ENCODE measurements around the gene TADA3. TPM values are rescaled to one million over a fixed set of nuclear protein-coding genes. Genes with fewer than 3 reads are reported as not detected.

The TADA3 gene
- total RNA-seq (10 to 100 TPM; 49.4 to 77.9 (median 67.4) TPM), polyA plus RNA-seq (10 to 100 TPM; 45.5 to 49.5 TPM)
- long read RNA-seq, donor 1, transcript TADA3-201 (9 exons, 2,355 nt), result major isoform, 296 of 333 reads
- long read RNA-seq, donor 1, partial matches to known transcripts, result 13 of 333 reads
- long read RNA-seq, donor 1, other reads (novel, unspliced or antisense), result 21 of 333 reads
- long read RNA-seq, donor 2, transcript TADA3-201 (9 exons, 2,355 nt), result major isoform, 25 of 133 reads
- long read RNA-seq, donor 2, partial matches to known transcripts, result 49 of 133 reads
- long read RNA-seq, donor 2, other reads (novel, unspliced or antisense), result 57 of 133 reads
- long read RNA-seq, donor 3, transcript TADA3-201 (9 exons, 2,355 nt), result major isoform, 127 of 143 reads
- long read RNA-seq, donor 3, partial matches to known transcripts, result 9 of 143 reads
- long read RNA-seq, donor 3, other reads (novel, unspliced or antisense), result 4 of 143 reads

DNA sequence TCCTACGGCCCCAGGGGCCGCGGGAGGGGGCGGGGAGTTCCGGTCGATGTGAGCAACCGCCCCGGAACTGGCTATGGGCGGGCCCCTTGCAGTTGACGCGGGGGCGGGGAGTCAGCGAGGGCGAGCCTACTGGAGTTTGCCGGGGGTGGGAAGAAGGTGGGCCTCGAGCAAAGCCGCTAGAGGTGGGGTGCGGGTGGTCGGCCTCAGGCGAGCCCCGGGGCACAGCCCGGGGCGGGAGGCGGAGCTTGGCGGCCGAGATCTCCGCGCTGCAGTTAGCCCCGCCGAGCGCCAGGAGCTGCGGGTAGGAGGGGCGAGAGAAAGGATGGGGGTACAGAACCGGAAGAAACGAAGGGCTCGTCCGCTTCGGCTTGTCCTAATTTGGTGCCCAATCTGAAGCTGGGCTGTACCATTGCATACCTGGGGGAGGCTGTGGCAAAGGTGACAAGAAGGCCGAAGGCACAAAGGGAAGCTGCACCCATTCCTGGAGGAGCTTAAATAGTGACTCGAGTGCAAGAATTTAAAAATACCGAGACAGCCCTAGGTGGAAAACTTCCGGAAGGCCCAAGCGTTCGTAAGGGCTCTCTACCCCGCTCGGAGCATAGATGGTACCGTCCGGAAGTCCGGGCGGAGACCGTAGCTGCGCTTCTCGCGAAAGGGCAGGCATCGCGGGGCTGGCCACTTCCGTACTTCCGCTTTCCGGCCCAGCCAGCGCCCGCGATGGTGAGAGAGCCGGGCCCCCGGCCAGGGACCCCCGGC, at the start of gene TADA3, which contains the start of gene ARPC4:
Gene TADA3, minus strand, starts transcription at position 69 of the 756 bp plus-strand sequence. CDS start 1,007 bp downstream, outside the sequence.
Gene ARPC4, plus strand, starts transcription at position 678 of the 756 bp plus-strand sequence. Its CDS starts 40 bp downstream, at position 718.
- 0 to 1% (median 0%) methylated on average over 44 to 65 of the region's 65 CpGs for WGBS, 3 donors
- TF ChIP-seq CTCF (IDR thresholded peaks at IDR 0.05), result peak in 2 of 3 donors; percentile 41 to 62
- peak; percentile 63 for TF ChIP-seq POLR2A (IDR thresholded peaks at IDR 0.05)
- TF ChIP-seq EP300 (IDR thresholded peaks at IDR 0.05), result no peak
- DNase-seq, result peak; percentile 92 to 95 (median 94)
- Histone ChIP-seq H3K4me1 (ENCODE audit: insufficient read depth) (peaks cover 9% of the 10 kb centered on the region), H3K36me3 (no peaks in the 10 kb centered on the region), H3K27ac (peak within 1 kb of the TSS; percentile 68 to 96), H3K9me3 (no peaks in the 10 kb centered on the region), H3K4me3 (peak within 1 kb of the TSS; percentile 58), H3K27me3 (no peaks in the 10 kb centered on the region)
- intact Hi-C loops (cut with DNase I), result loop anchor here in 3 of 4 donors (2.0 to 10.0 kb wide), 2 partner anchors 22 to 58 kb away; partner anchors contain the start of gene BRPF1 (in 1 of the 3)

DNA sequence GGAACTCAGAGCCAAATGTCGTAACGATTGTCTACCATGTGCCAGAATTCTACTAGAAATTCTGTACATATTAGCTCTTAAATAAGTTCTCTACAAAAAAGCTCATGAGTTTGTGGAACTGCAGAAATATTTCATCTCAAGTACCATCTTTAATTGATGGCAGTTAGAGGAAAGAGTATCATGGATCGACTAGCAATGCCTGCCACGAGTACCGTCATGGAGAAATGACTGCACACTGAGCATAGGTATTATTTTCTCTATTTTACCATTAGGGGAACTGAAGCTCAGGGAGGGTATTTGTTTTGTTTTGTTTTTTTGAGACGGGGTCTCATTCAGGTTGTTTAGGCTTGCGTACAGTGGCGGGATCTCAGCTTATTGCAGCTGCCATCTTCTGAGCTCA, 48.7 kb upstream of the TADA3 start:
- no peaks in the 10 kb centered on the region for H3K4me1 ChIP-seq (ENCODE audit: insufficient read depth)
- H3K27me3 ChIP-seq, result no peaks in the 10 kb centered on the region
- DNase-seq, result no peak
- TF ChIP-seq CTCF (IDR thresholded peaks at IDR 0.05), result no peak
- TF ChIP-seq POLR2A (IDR thresholded peaks at IDR 0.05), result no peak
- TF ChIP-seq EP300 (IDR thresholded peaks at IDR 0.05), result no peak
- H3K9me3 ChIP-seq, result no peaks in the 10 kb centered on the region
- 79 to 92% (median 81%) methylated on average over 8 of the region's 8 CpGs for WGBS, 3 donors
- intact Hi-C loops (cut with DNase I), result loop anchor here in 1 of 4 donors (10.0 kb wide), 1 partner anchor 104 kb away; no protein-coding TSS in a partner anchor
- no peak overlapping the region for H3K4me3 ChIP-seq
- H3K27ac ChIP-seq, result no peak overlapping the region
- H3K36me3 ChIP-seq, result no peaks in the 10 kb centered on the region

- Histone ChIP-seq H3K4me3 (no peak overlapping the region), H3K9me3 (no peaks in the 10 kb centered on the region), H3K27ac (no peak overlapping the region), H3K36me3 (no peaks in the 10 kb centered on the region), H3K4me1 (ENCODE audit: insufficient read depth) (no peaks in the 10 kb centered on the region), H3K27me3 (no peaks in the 10 kb centered on the region)
- intact Hi-C loops (cut with DNase I), result no loop called here
- DNase-seq, result no peak
- WGBS, 3 donors, result 68 to 78% (median 72%) methylated on average over 4 of the region's 4 CpGs
- TF ChIP-seq EP300 (IDR thresholded peaks at IDR 0.05), result no peak
- no peak for TF ChIP-seq CTCF (IDR thresholded peaks at IDR 0.05)
- no peak for TF ChIP-seq POLR2A (IDR thresholded peaks at IDR 0.05)
These were observed 46.6 kb upstream of the TADA3 start for GRCh38 chr3:9838856-9839255.
